ENCODE data around the gene ARID3A. TPM values are rescaled to one million over a fixed set of nuclear protein-coding genes. Genes with fewer than 3 reads are reported as not detected.

The ARID3A gene
- total RNA-seq, 1 donor from 2014 or later = 106 TPM

GRCh38 chr19:933553-933882 is 7.7 kb downstream of the ARID3A start:
- H3K27ac Mint-ChIP-seq (ENCODE audit: unreplicated experiment) = peak overlapping the region; percentile 83
- no peak overlapping the region for H3K9ac ChIP-seq (ENCODE audit: low read length)
- H3K36me3 ChIP-seq (ENCODE audit: insufficient read depth, low read length) = peaks cover 2% of the 10 kb centered on the region
- H3K4me3 ChIP-seq (ENCODE audit: insufficient read depth, low read depth, low read length) = no peak overlapping the region
- H3K9me3 ChIP-seq (ENCODE audit: insufficient read depth, low read depth, low read length) = no peaks in the 10 kb centered on the region
- H3K27me3 Mint-ChIP-seq (ENCODE audit: low read depth, unreplicated experiment) = no peaks in the 10 kb centered on the region
- H3K27ac ChIP-seq (ENCODE audit: low read depth, low read length) = peak overlapping the region; percentile 55
- H2AFZ ChIP-seq (ENCODE audit: low read depth, low read length) = no peak overlapping the region
- H3K27me3 ChIP-seq (ENCODE audit: insufficient read depth, low read length) = no peaks in the 10 kb centered on the region
- peak overlapping the region; percentile 71 for H3K4me2 ChIP-seq (ENCODE audit: low read length)
- peaks cover 48% of the 10 kb centered on the region for H3K79me2 ChIP-seq (ENCODE audit: insufficient read depth, low read length)
- FAIRE-seq (no peak), DNase-seq (ENCODE audit: low read depth) (no peak)
- no peak overlapping the region for H3K4me3 Mint-ChIP-seq (ENCODE audit: unreplicated experiment)
- peaks cover 12% of the 10 kb centered on the region for H3K36me3 Mint-ChIP-seq (ENCODE audit: low read depth, unreplicated experiment)
- TF ChIP-seq CTCF (IDR thresholded peaks at IDR 0.05; ENCODE audit: insufficient read depth, low read depth, low read length) (no peak), EZH2 (IDR thresholded peaks at IDR 0.05; ENCODE audit: insufficient read depth, low read length) (no peak)
- no peaks in the 10 kb centered on the region for H3K9me3 Mint-ChIP-seq (ENCODE audit: unreplicated experiment)
- peaks cover 9% of the 10 kb centered on the region for H3K4me1 Mint-ChIP-seq (ENCODE audit: low read depth, unreplicated experiment)
- peaks cover 34% of the 10 kb centered on the region for H3K4me1 ChIP-seq (ENCODE audit: insufficient read depth, low read length)
- peaks cover 22% of the 10 kb centered on the region for H4K20me1 ChIP-seq (ENCODE audit: insufficient read depth, low read length)

- TF ChIP-seq CTCF (IDR thresholded peaks at IDR 0.05; ENCODE audit: insufficient read depth, low read depth, low read length) (no peak), EZH2 (IDR thresholded peaks at IDR 0.05; ENCODE audit: insufficient read depth, low read length) (no peak)
- Mint-ChIP-seq H3K4me1 (ENCODE audit: low read depth, unreplicated experiment) (peaks cover 8% of the 10 kb centered on the region), H3K36me3 (ENCODE audit: low read depth, unreplicated experiment) (peaks cover 12% of the 10 kb centered on the region), H3K27ac (ENCODE audit: unreplicated experiment) (no peak overlapping the region), H3K9me3 (ENCODE audit: unreplicated experiment) (no peaks in the 10 kb centered on the region), H3K4me3 (ENCODE audit: unreplicated experiment) (no peak overlapping the region), H3K27me3 (ENCODE audit: low read depth, unreplicated experiment) (no peaks in the 10 kb centered on the region)
- Histone ChIP-seq H3K27me3 (ENCODE audit: insufficient read depth, low read length) (no peaks in the 10 kb centered on the region), H3K4me1 (ENCODE audit: insufficient read depth, low read length) (peaks cover 34% of the 10 kb centered on the region), H4K20me1 (ENCODE audit: insufficient read depth, low read length) (peaks cover 22% of the 10 kb centered on the region), H3K4me3 (ENCODE audit: insufficient read depth, low read depth, low read length) (no peak overlapping the region), H3K4me2 (ENCODE audit: low read length) (peak overlapping the region; percentile 30), H2AFZ (ENCODE audit: low read depth, low read length) (no peak overlapping the region), H3K36me3 (ENCODE audit: insufficient read depth, low read length) (peaks cover 2% of the 10 kb centered on the region), H3K9ac (ENCODE audit: low read length) (no peak overlapping the region), H3K79me2 (ENCODE audit: insufficient read depth, low read length) (peaks cover 52% of the 10 kb centered on the region), H3K9me3 (ENCODE audit: insufficient read depth, low read depth, low read length) (no peaks in the 10 kb centered on the region), H3K27ac (ENCODE audit: low read depth, low read length) (no peak overlapping the region)
- DNase-seq (ENCODE audit: low read depth) (no peak), FAIRE-seq (no peak)
Observed at GRCh38 chr19:934197-934840, 8.5 kb downstream of the ARID3A start.

GRCh38 chr19:934865-935479 is 9.1 kb downstream of the ARID3A start:
- H3K36me3 ChIP-seq (ENCODE audit: insufficient read depth, low read length) = peaks cover 2% of the 10 kb centered on the region
- H3K9ac ChIP-seq (ENCODE audit: low read length) = no peak overlapping the region
- DNase-seq (ENCODE audit: low read depth) (peak; percentile 57), FAIRE-seq (no peak)
- Mint-ChIP-seq H3K4me3 (ENCODE audit: unreplicated experiment) (peak overlapping the region; percentile 20), H3K4me1 (ENCODE audit: low read depth, unreplicated experiment) (peaks cover 9% of the 10 kb centered on the region), H3K27me3 (ENCODE audit: low read depth, unreplicated experiment) (no peaks in the 10 kb centered on the region), H3K36me3 (ENCODE audit: low read depth, unreplicated experiment) (peaks cover 11% of the 10 kb centered on the region), H3K27ac (ENCODE audit: unreplicated experiment) (no peak overlapping the region), H3K9me3 (ENCODE audit: unreplicated experiment) (no peaks in the 10 kb centered on the region)
- H3K4me3 ChIP-seq (ENCODE audit: insufficient read depth, low read depth, low read length) = no peak overlapping the region
- TF ChIP-seq CTCF (IDR thresholded peaks at IDR 0.05; ENCODE audit: insufficient read depth, low read depth, low read length) (no peak), EZH2 (IDR thresholded peaks at IDR 0.05; ENCODE audit: insufficient read depth, low read length) (no peak)
- no peak overlapping the region for H2AFZ ChIP-seq (ENCODE audit: low read depth, low read length)
- peaks cover 25% of the 10 kb centered on the region for H4K20me1 ChIP-seq (ENCODE audit: insufficient read depth, low read length)
- H3K79me2 ChIP-seq (ENCODE audit: insufficient read depth, low read length) = peaks cover 59% of the 10 kb centered on the region
- H3K27me3 ChIP-seq (ENCODE audit: insufficient read depth, low read length) = no peaks in the 10 kb centered on the region
- no peak overlapping the region for H3K27ac ChIP-seq (ENCODE audit: low read depth, low read length)
- peak overlapping the region; percentile 30 for H3K4me2 ChIP-seq (ENCODE audit: low read length)
- H3K4me1 ChIP-seq (ENCODE audit: insufficient read depth, low read length) = peaks cover 36% of the 10 kb centered on the region
- no peaks in the 10 kb centered on the region for H3K9me3 ChIP-seq (ENCODE audit: insufficient read depth, low read depth, low read length)

Data from astrocyte (in vitro differentiated cells and primary cell).